HepG2 (cell line): ENCODE results near the gene VCX3A. TPM values are rescaled to one million over a fixed set of nuclear protein-coding genes. Genes with fewer than 3 reads are reported as not detected.

ENCODE experiments used
- ATAC-seq: fragments of 200-7000 bp; cut with Tn5 transposase; 3 replicates; pipeline ENCODE4 v1.9.1; 2020; ENCODE audit warnings: mild to moderate bottlenecking, moderate library complexity
- BruUV-seq: library from RNA; stranded (reverse); fragments of 400-500 nt; replicated peaks from 2 replicates; lab custom pipeline; 2021; lab: Mats Ljungman, UMichigan
- CTCF ChIA-PET: fragments of 300-600 bp; formaldehyde crosslinking; extraction: SDS; loops from one replicate; lab custom pipeline; 2021; ENCODE audit warnings: low total read pairs, inconsistent platforms, low intra/inter-chr PET ratio; lab: Yijun Ruan, JAX
- POLR2A ChIA-PET: fragments of 350-600 bp; sonication (Branson Sonifier 250); formaldehyde crosslinking; loops from one replicate; lab custom pipeline; 2020; ENCODE audit warnings: antibody characterized with exemption, inconsistent platforms; lab: Yijun Ruan, JAX
- DNase-seq: peaks from one replicate; pipeline ENCODE4 v3.0.0-alpha.2; 2015; ENCODE audit warnings: low spot score
- FAIRE-seq: peaks from 3 replicates; lab custom pipeline; 2011; peaks lifted over from hg19 to GRCh38; lab: Jason Lieb, UNC
- H2AFZ ChIP-seq: one replicate; pipeline ENCODE4 v1.6.1; 2011; ENCODE audit warnings: low read length, inconsistent platforms
- H3K27ac ChIP-seq: fragments of 300-600 bp; 3 replicates; pipeline ENCODE4 v1.8.0; 2011; ENCODE audit warnings: mixed run types, mild to moderate bottlenecking, mixed read lengths, low read length, inconsistent platforms; ENCODE audit not compliant: insufficient read depth; ENCODE audit errors: extremely low read length
- H3K27me3 ChIP-seq, 2 experiments: fragments of 200-600 bp in 1 of 2; 2 replicates in 1 of 2; 3 replicates in 1 of 2; pipeline versions ENCODE4 v1.6.0 to v1.8.0; 2011; ENCODE audit warnings: low read length in 2 of 2, mild to moderate bottlenecking in 2 of 2, moderate library complexity in 2 of 2, inconsistent platforms in 1 of 2; ENCODE audit not compliant: insufficient read depth in 2 of 2, control insufficient read depth in 1 of 2
- H3K36me3 ChIP-seq, 2 experiments: fragments of 200-600 bp in 1 of 2; replicated peaks in 1 of 2; 2 replicates in 1 of 2; 3 replicates in 1 of 2; pipeline versions ENCODE4 v1.5.1 to v1.8.0; 2011; ENCODE audit warnings: low read length in 2 of 2, inconsistent platforms in 1 of 2; ENCODE audit not compliant: insufficient read depth in 2 of 2, control insufficient read depth in 1 of 2
- H3K4me1 ChIP-seq: 2 replicates; pipeline ENCODE4 v1.5.1; 2012; ENCODE audit warnings: low read length, inconsistent platforms; ENCODE audit not compliant: insufficient read depth
- H3K4me2 ChIP-seq: 2 replicates; pipeline ENCODE4 v1.6.0; 2011; ENCODE audit warnings: low read depth, low read length, inconsistent platforms
- H3K4me3 ChIP-seq, 3 experiments: fragments of 200-600 bp in 1 of 3; sonication (generic), shearing (Covaris generic) in 1 of 3; replicated peaks in 1 of 3; 2 replicates each; pipeline ENCODE4 v1.5.1; 2011 to 2016; ENCODE audit warnings: low read length in 3 of 3, inconsistent platforms in 2 of 3, low read depth in 2 of 3, mild to moderate bottlenecking in 2 of 3, control low read depth in 1 of 3, mixed read lengths in 1 of 3; ENCODE audit not compliant: insufficient read depth in 1 of 3
- H3K79me2 ChIP-seq: one replicate; pipeline ENCODE4 v1.6.1; 2011; ENCODE audit warnings: low read length, inconsistent platforms; ENCODE audit not compliant: insufficient read depth
- H3K9ac ChIP-seq: 2 replicates; pipeline ENCODE4 v1.6.0; 2011; ENCODE audit warnings: mild to moderate bottlenecking, low read depth, low read length, inconsistent platforms; ENCODE audit not compliant: insufficient read depth
- H3K9me3 ChIP-seq: 2 replicates; pipeline ENCODE4 v1.5.1; 2012; ENCODE audit warnings: mild to moderate bottlenecking, low read length
- H4K20me1 ChIP-seq: 2 replicates; pipeline ENCODE4 v1.6.0; 2011; ENCODE audit warnings: inconsistent platforms, mild to moderate bottlenecking, low read length, moderate library complexity; ENCODE audit not compliant: insufficient read depth
- ARNTL ChIP-seq: sonication (generic); formaldehyde crosslinking; IDR thresholded peaks from 2 replicates; pipeline ENCODE4 v1.4.0; 2020; ENCODE audit warnings: mild to moderate bottlenecking, missing genetic modification reagents
- BCL3 ChIP-seq: sonication (generic); formaldehyde crosslinking; IDR thresholded peaks from 2 replicates; pipeline ENCODE4 v1.5.1; 2020; ENCODE audit warnings: mild to moderate bottlenecking, missing genetic modification reagents, moderate library complexity
- CENPT ChIP-seq: sonication (generic); formaldehyde crosslinking; IDR thresholded peaks from 2 replicates; pipeline ENCODE4 v1.8.0; 2022; ENCODE audit warnings: low read depth, mild to moderate bottlenecking, moderate library complexity, missing genetic modification reagents
- DNMT1 ChIP-seq: sonication (generic); formaldehyde crosslinking; IDR thresholded peaks from 2 replicates; pipeline ENCODE4 v1.5.1; 2020; ENCODE audit warnings: mild to moderate bottlenecking, missing genetic modification reagents
- HNRNPK ChIP-seq: fragments of 200-400 bp; formaldehyde crosslinking; IDR thresholded peaks from 2 replicates; pipeline ENCODE4 v1.6.1; 2018; ENCODE audit warnings: low read length, low read depth, moderate library complexity, mild to moderate bottlenecking; ENCODE audit not compliant: poor library complexity, severe bottlenecking
- ZBTB21 ChIP-seq: sonication (generic); formaldehyde crosslinking; IDR thresholded peaks from 2 replicates; pipeline ENCODE4 v1.4.0; 2020; ENCODE audit warnings: missing genetic modification reagents
- ZBTB37 ChIP-seq: sonication (generic); formaldehyde crosslinking; IDR thresholded peaks from 2 replicates; pipeline ENCODE4 v1.4.0; 2020; ENCODE audit warnings: mild to moderate bottlenecking, missing genetic modification reagents
- ZNF121 ChIP-seq: sonication (generic); formaldehyde crosslinking; IDR thresholded peaks from 2 replicates; pipeline ENCODE4 v1.5.0; 2020; ENCODE audit warnings: mild to moderate bottlenecking, missing genetic modification reagents
- ZNF143 ChIP-seq: sonication (generic); formaldehyde crosslinking; IDR thresholded peaks from 2 replicates; pipeline ENCODE4 v1.4.0; 2020; ENCODE audit warnings: missing genetic modification reagents
- ZNF160 ChIP-seq: sonication (generic); formaldehyde crosslinking; IDR thresholded peaks from 2 replicates; pipeline ENCODE4 v1.8.0; 2022; ENCODE audit warnings: mild to moderate bottlenecking, inconsistent platforms, missing genetic modification reagents
- ZNF180 ChIP-seq: sonication (generic); formaldehyde crosslinking; IDR thresholded peaks from 2 replicates; pipeline ENCODE4 v1.4.0; 2020; ENCODE audit warnings: low read depth, missing genetic modification reagents, borderline replicate concordance
- ZNF33A ChIP-seq: sonication (generic); formaldehyde crosslinking; IDR thresholded peaks from 2 replicates; pipeline ENCODE4 v1.5.1; 2020; ENCODE audit warnings: missing genetic modification reagents, mild to moderate bottlenecking, moderate library complexity, borderline replicate concordance
- ZNF703 ChIP-seq: sonication (generic); formaldehyde crosslinking; IDR thresholded peaks from 2 replicates; pipeline ENCODE4 v1.5.1; 2020; ENCODE audit warnings: missing genetic modification reagents, mild to moderate bottlenecking, moderate library complexity, borderline replicate concordance
- ZNF710 ChIP-seq: sonication (generic); formaldehyde crosslinking; IDR thresholded peaks from 2 replicates; pipeline ENCODE4 v1.5.0; 2020; ENCODE audit warnings: mild to moderate bottlenecking, missing genetic modification reagents, borderline replicate concordance
- WGBS: methylation state at CpG from one replicate; pipeline ENCODE4 v1.1.6; 2017; ENCODE audit warnings: low lambda C conversion rate; 5-methylcytosine and 5-hydroxymethylcytosine counted together
- in situ Hi-C: cut with HindIII; loops from 2 replicates; pipeline ENCODE4 v1.10.0; 2017; ENCODE audit warnings: low pct_unique_long_range_greater_than_20kb; ENCODE audit not compliant: extremely low pct_ligation_motif_present
- intact Hi-C: fragments of 100-400 bp; cut with micrococcal nuclease; formaldehyde crosslinking; loops from one replicate; pipeline ENCODE4 v1.10.0; 2022; ENCODE audit not compliant: unreplicated experiment
- polyA plus RNA-seq, 8 experiments: library from polyadenylated mRNA; depleted of rRNA in 3 of 8; stranded (reverse) in 7 of 8; unstranded in 1 of 8; fragments of >200 nt; fragmentation: Illumina TruSeq in 4 of 8; extraction: Trizol in 4 of 8; gene quantifications; 2 replicates each; pipeline versions ENCODE4 v1.2.1 to v1.2.3, GENCODE V29; 2011 to 2016; ENCODE audit warnings: low read depth in 4 of 8, missing spikeins in 1 of 8, mixed read lengths in 1 of 8; ENCODE audit not compliant: insufficient read depth in 1 of 8
- total RNA-seq, 5 experiments: library from RNA; depleted of rRNA; stranded (reverse); fragments of >200 nt; fragmentation: Illumina TruSeq; extraction: Trizol; gene quantifications; 2 replicates each; pipeline ENCODE4 v1.2.3, GENCODE V29; 2016; ENCODE audit warnings: low read depth in 1 of 5

VCX3A gene
- total and polyA plus RNA-seq, 2 of the 13 experiments (the other 11 are each of a cell fraction or from before 2014, with no cell fraction given): 0.11 TPM; not detected in 1

GRCh38 chrX:6550999-6551398 lies 16.1 kb upstream of the VCX3A start:
- no peaks in the 10 kb centered on the region for H3K79me2 ChIP-seq
- no peak overlapping the region for H2AFZ ChIP-seq
- ATAC-seq (no peak), DNase-seq (no peak), FAIRE-seq (no peak)
- peaks cover 14% of the 10 kb centered on the region; the same call in 1 of the 2 replicates for H3K9me3 ChIP-seq
- no TSS peak for BruUV-seq
- no peaks in the 10 kb centered on the region for H3K4me1 ChIP-seq
- H3K27ac ChIP-seq: no peak overlapping the region
- no peak overlapping the region for H3K9ac ChIP-seq
- POLR2A ChIA-PET: no interaction called here
- no peaks in the 10 kb centered on the region for H3K36me3 ChIP-seq
- H3K4me3 ChIP-seq: no peak overlapping the region
- intact Hi-C loops: no loop called here
- WGBS: 33% methylated on average over 8 of the region's 8 CpGs
- in situ Hi-C loops: no loop called here
- CTCF ChIA-PET: no interaction called here
- no peak for TF ChIP-seq ARNTL
- TF ChIP-seq ZBTB37: no peak
- no peak for TF ChIP-seq ZNF180 (CRISPR knock-in tag)
- TF ChIP-seq ZNF33A: no peak
- no peak overlapping the region for H3K4me2 ChIP-seq
- no peaks in the 10 kb centered on the region for H3K27me3 ChIP-seq
- H4K20me1 ChIP-seq: no peaks in the 10 kb centered on the region

GRCh38 chrX:6545712-6546111 lies 10.8 kb upstream of the VCX3A start:
- no peak for DNase-seq
- in situ Hi-C loops (no loop called here), intact Hi-C loops (no loop called here)
- no peak overlapping the region for H3K9ac ChIP-seq
- FAIRE-seq: no peak
- no peaks in the 10 kb centered on the region for H4K20me1 ChIP-seq
- H3K9me3 ChIP-seq: peaks cover 6% of the 10 kb centered on the region; the same call in 1 of the 2 replicates
- ChIA-PET POLR2A (no interaction called here), CTCF (no interaction called here)
- H3K4me3 ChIP-seq: no peak overlapping the region
- H3K79me2 ChIP-seq: no peaks in the 10 kb centered on the region
- ATAC-seq: no peak
- H3K27ac ChIP-seq: no peak overlapping the region
- H3K27me3 ChIP-seq: no peaks in the 10 kb centered on the region
- no peaks in the 10 kb centered on the region for H3K4me1 ChIP-seq
- no peak overlapping the region for H3K4me2 ChIP-seq
- no peak overlapping the region for H2AFZ ChIP-seq
- no peaks in the 10 kb centered on the region for H3K36me3 ChIP-seq
- no TSS peak for BruUV-seq
- WGBS: 40% methylated on average over 2 of the region's 5 CpGs
- no peak for TF ChIP-seq CENPT
- TF ChIP-seq ZNF143 (CRISPR knock-in tag): no peak
- no peak for TF ChIP-seq ZNF703
- no peak for TF ChIP-seq ZNF160 (CRISPR knock-in tag)
- TF ChIP-seq BCL3 (CRISPR knock-in tag): no peak
- TF ChIP-seq DNMT1 (CRISPR knock-in tag): no peak
- no peak for TF ChIP-seq ZBTB21
- no peak for TF ChIP-seq ZNF710
- no peak for TF ChIP-seq ZNF121 (CRISPR knock-in tag)
- TF ChIP-seq HNRNPK: no peak
